Thoracic aorta (tissue), 2 donors: ENCODE measurements around the gene RAB37. TPM values are rescaled to one million over a fixed set of nuclear protein-coding genes. Genes with fewer than 3 reads are reported as not detected.

Experiments used
- ATAC-seq: fragments of 150-250 bp; one replicate; pipeline ENCODE4 v1.8.0; 2017; ENCODE audit warnings: low read depth; ENCODE audit not compliant: insufficient number of reproducible peaks, low FRiP score
- DNase-seq: peaks from one replicate; pipeline ENCODE4 v3.0.0-alpha.2; 2020; ENCODE audit warnings: low spot score
- H3K27ac ChIP-seq, 2 donors: fragments of 200-600 bp; sonication (generic); 1 replicate in 1 of 2; 2 replicates in 1 of 2; pipeline ENCODE4 v1.5.1; 2016; ENCODE audit warnings: mild to moderate bottlenecking in 2 of 2, moderate library complexity in 2 of 2
- H3K27me3 ChIP-seq: fragments of 200-600 bp; sonication (generic); replicated peaks from 2 replicates; pipeline ENCODE4 v1.6.0; 2016; ENCODE audit warnings: mild to moderate bottlenecking; ENCODE audit not compliant: insufficient read depth
- H3K36me3 ChIP-seq: fragments of 200-600 bp; sonication (generic); one replicate; pipeline ENCODE4 v1.5.1; 2016
- H3K4me1 ChIP-seq, 2 donors: fragments of 200-600 bp; sonication (generic); 1 replicate in 1 of 2; 2 replicates in 1 of 2; pipeline versions ENCODE4 v1.5.1 to v1.6.0; 2016; ENCODE audit warnings: low read depth in 2 of 2, mild to moderate bottlenecking in 1 of 2; ENCODE audit not compliant: control insufficient read depth in 1 of 2
- H3K4me3 ChIP-seq: fragments of 200-600 bp; sonication (generic); 2 replicates; pipeline ENCODE4 v1.5.1; 2016; ENCODE audit warnings: mild to moderate bottlenecking
- H3K9me3 ChIP-seq: fragments of 200-600 bp; sonication (generic); 2 replicates; pipeline ENCODE4 v1.5.1; 2016
- total RNA-seq, 2 donors: library from RNA; depleted of rRNA; stranded (reverse); fragments of >200 nt; gene quantifications; one replicate each; pipeline versions ENCODE4 v1.1.0 to v1.2.3, GENCODE V29; 2016
- TF ChIP-seq, protein P1 (sequence below): fragments of 200-600 bp; sonication (generic); IDR thresholded peaks from one replicate; pipeline ENCODE4 v1.5.1; 2019; ENCODE audit warnings: antibody characterized with exemption

Gene RAB37
- total RNA-seq, 2 donors from 2014 or later = 2.2 to 3.2 TPM

DNA sequence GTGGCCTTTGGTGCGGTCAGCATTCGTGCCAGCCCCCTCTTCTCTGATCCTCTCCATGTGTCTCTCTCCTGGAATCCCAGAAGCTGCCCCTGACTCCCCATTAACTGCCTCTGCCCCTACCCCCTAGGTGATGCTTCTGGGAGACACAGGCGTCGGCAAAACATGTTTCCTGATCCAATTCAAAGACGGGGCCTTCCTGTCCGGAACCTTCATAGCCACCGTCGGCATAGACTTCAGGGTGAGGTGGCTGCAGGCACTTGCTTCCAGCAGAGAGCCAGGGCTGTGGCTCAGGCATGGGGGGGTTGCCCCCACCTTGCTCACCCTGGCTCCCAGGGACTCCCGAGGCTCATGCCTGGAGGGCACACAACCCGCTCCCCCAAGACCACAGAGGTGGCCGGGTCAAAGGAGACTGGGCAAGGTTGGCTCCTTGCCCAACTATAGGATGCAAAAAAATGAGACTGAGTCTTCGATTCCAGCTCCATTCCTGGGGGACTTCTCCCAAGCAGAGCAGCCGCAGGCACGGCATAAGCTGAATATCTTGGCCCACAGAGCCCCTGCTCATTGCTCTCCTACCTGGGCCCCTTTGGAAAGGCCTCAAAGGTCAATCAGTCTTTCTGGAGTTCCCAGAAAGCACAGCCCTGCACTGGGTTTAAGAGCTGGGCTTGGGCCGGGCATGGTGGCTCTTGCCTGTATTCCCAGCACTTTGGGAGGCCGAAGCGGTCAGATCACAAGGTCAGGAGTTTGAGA lies 3.8 kb downstream of the RAB37 start:
- no peak overlapping the region for H3K4me3 ChIP-seq
- H3K27me3 ChIP-seq = no peaks in the 10 kb centered on the region
- peaks cover 0 to 36% of the 10 kb centered on the region in 2 donors for H3K4me1 ChIP-seq
- no peak overlapping the region for H3K27ac ChIP-seq
- H3K36me3 ChIP-seq = no peaks in the 10 kb centered on the region
- ATAC-seq = no peak
- TF ChIP-seq, protein P1, sequence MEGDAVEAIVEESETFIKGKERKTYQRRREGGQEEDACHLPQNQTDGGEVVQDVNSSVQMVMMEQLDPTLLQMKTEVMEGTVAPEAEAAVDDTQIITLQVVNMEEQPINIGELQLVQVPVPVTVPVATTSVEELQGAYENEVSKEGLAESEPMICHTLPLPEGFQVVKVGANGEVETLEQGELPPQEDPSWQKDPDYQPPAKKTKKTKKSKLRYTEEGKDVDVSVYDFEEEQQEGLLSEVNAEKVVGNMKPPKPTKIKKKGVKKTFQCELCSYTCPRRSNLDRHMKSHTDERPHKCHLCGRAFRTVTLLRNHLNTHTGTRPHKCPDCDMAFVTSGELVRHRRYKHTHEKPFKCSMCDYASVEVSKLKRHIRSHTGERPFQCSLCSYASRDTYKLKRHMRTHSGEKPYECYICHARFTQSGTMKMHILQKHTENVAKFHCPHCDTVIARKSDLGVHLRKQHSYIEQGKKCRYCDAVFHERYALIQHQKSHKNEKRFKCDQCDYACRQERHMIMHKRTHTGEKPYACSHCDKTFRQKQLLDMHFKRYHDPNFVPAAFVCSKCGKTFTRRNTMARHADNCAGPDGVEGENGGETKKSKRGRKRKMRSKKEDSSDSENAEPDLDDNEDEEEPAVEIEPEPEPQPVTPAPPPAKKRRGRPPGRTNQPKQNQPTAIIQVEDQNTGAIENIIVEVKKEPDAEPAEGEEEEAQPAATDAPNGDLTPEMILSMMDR = no peak
- DNase-seq = no peak
- H3K9me3 ChIP-seq = no peaks in the 10 kb centered on the region

- ATAC-seq (no peak), DNase-seq (no peak)
- Histone ChIP-seq H3K4me3 (no peak overlapping the region), H3K9me3 (no peaks in the 10 kb centered on the region), H3K27me3 (no peaks in the 10 kb centered on the region), H3K4me1 (peaks cover 0 to 26% of the 10 kb centered on the region in 2 donors), H3K36me3 (no peaks in the 10 kb centered on the region), H3K27ac (no peak overlapping the region)
- TF ChIP-seq, protein P1 = no peak
Measured at GRCh38 chr17:74742153-74742515, 5.1 kb downstream of the RAB37 start.

DNA sequence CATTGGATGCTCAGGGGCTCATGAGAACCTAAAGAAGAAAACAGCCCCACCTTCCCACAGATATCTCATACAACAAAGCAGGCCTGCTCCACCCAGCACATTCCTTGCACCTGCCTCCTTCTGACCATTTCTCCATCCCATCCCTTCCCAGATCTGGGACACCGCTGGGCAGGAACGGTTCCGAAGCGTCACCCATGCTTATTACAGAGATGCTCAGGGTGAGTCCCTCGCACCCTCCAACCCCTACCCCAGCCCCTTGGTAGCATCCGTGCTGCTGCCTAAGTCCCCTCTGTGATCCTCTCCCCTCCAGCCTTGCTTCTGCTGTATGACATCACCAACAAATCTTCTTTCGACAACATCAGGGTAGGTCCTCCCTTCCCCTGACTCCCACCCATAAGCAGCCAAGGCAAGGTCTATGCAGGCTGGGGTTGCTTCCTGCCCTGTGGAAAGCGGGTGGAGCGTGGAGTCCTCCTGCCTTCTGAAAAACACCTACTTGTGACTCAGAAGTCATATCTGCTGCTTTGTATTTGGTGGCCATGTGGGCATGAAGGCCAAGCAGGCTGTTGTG lies 6.0 kb downstream of the RAB37 start:
- DNase-seq (no peak), ATAC-seq (no peak)
- Histone ChIP-seq H3K9me3 (no peaks in the 10 kb centered on the region), H3K27me3 (no peaks in the 10 kb centered on the region), H3K4me1 (peaks cover 6 to 25% of the 10 kb centered on the region in 2 donors), H3K4me3 (no peak overlapping the region), H3K36me3 (no peaks in the 10 kb centered on the region), H3K27ac (no peak overlapping the region)
- TF ChIP-seq, protein P1 = no peak

DNA sequence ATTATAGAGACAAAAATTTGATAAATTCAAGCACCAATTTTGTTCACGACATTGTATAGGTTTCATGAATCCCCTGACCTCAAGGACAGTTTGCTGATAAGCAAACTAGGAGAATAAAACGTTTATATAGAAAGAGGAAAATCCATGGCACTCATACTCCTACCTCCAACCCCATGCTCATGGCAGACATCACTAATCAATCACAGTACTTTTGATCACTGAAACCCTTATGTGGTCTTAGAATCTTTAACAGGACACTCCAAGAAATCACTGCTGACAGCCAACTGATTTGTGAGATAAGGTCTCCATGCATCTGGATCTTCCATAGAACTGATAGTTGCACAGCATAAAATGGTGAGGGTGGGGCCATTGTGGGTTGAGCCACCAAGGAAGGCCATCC lies 6.7 kb downstream of the RAB37 start:
- H3K36me3 ChIP-seq = no peaks in the 10 kb centered on the region
- ATAC-seq (no peak), DNase-seq (no peak)
- TF ChIP-seq, protein P1 = no peak
- peaks cover 6 to 18% of the 10 kb centered on the region in 2 donors for H3K4me1 ChIP-seq
- H3K27ac ChIP-seq = no peak overlapping the region
- no peaks in the 10 kb centered on the region for H3K27me3 ChIP-seq
- H3K9me3 ChIP-seq = no peaks in the 10 kb centered on the region
- H3K4me3 ChIP-seq = no peak overlapping the region

GRCh38 chr17:74744349-74744713 lies 7.3 kb downstream of the RAB37 start:
- DNase-seq (no peak), ATAC-seq (no peak)
- Histone ChIP-seq H3K9me3 (no peaks in the 10 kb centered on the region), H3K36me3 (no peaks in the 10 kb centered on the region), H3K27me3 (no peaks in the 10 kb centered on the region), H3K4me1 (peaks cover 6 to 18% of the 10 kb centered on the region in 2 donors), H3K27ac (no peak overlapping the region), H3K4me3 (no peak overlapping the region)
- TF ChIP-seq, protein P1 = no peak
